ENCODE measurements around the gene ABCG8. TPM values are rescaled to one million over a fixed set of nuclear protein-coding genes. Genes with fewer than 3 reads are reported as not detected.

ABCG8 gene
- total RNA-seq, 4 donors from 2014 or later: not detected

GRCh38 chr2:43806719-43807031 lies 32.1 kb upstream of the ABCG8 start:
- H3K4me1 ChIP-seq: no peaks in the 10 kb centered on the region
- peaks cover 0 to 75% (median 0%) of the 10 kb centered on the region in 3 donors for H3K36me3 ChIP-seq
- no peak overlapping the region for H3K4me3 ChIP-seq
- H3K9me3 ChIP-seq: no peaks in the 10 kb centered on the region
- intact Hi-C loops (cut with DNase I): no loop called here
- DNase-seq: no peak
- no peaks in the 10 kb centered on the region for H3K27me3 ChIP-seq
- H3K27ac ChIP-seq: no peak overlapping the region
- TF ChIP-seq POLR2A (IDR thresholded peaks at IDR 0.05): no peak
- 80 to 81% methylated on average over 2 of the region's 2 CpGs for WGBS, 2 donors

GRCh38 chr2:43810452-43810851 lies 28.3 kb upstream of the ABCG8 start:
- Histone ChIP-seq H3K36me3 (peaks cover 0 to 67% (median 0%) of the 10 kb centered on the region in 3 donors), H3K4me3 (no peak overlapping the region), H3K27ac (no peak overlapping the region), H3K9me3 (no peaks in the 10 kb centered on the region), H3K27me3 (no peaks in the 10 kb centered on the region), H3K4me1 (no peaks in the 10 kb centered on the region)
- WGBS, 2 donors: 51 to 62% methylated on average over 2 of the region's 2 CpGs
- intact Hi-C loops (cut with DNase I): no loop called here
- DNase-seq: no peak
- TF ChIP-seq, protein P1, sequence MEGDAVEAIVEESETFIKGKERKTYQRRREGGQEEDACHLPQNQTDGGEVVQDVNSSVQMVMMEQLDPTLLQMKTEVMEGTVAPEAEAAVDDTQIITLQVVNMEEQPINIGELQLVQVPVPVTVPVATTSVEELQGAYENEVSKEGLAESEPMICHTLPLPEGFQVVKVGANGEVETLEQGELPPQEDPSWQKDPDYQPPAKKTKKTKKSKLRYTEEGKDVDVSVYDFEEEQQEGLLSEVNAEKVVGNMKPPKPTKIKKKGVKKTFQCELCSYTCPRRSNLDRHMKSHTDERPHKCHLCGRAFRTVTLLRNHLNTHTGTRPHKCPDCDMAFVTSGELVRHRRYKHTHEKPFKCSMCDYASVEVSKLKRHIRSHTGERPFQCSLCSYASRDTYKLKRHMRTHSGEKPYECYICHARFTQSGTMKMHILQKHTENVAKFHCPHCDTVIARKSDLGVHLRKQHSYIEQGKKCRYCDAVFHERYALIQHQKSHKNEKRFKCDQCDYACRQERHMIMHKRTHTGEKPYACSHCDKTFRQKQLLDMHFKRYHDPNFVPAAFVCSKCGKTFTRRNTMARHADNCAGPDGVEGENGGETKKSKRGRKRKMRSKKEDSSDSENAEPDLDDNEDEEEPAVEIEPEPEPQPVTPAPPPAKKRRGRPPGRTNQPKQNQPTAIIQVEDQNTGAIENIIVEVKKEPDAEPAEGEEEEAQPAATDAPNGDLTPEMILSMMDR (IDR thresholded peaks at IDR 0.05): no peak
- no peak for TF ChIP-seq POLR2A (IDR thresholded peaks at IDR 0.05)

DNA sequence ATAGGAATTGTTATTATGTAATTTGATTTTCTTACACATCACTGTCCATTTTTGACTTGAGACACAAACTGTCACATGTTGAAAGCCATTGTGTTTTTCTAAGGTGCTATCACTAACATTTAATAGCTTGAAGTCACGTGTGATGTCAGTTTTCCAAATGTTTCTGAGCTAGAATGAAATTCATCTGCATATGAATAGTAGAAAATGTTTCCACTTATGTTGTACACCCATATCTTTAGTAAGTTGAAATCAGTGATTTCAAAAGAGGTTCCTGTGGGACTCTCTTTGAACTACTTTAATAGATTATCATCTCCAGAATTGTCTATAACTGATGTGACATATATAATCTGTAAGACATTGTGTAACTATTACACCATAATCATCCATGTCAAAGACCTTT lies 27.9 kb upstream of the ABCG8 start:
- H3K4me3 ChIP-seq: no peak overlapping the region

GRCh38 chr2:43812006-43812405 lies 26.8 kb upstream of the ABCG8 start:
- Histone ChIP-seq H3K27ac (no peak overlapping the region), H3K27me3 (no peaks in the 10 kb centered on the region), H3K9me3 (no peaks in the 10 kb centered on the region), H3K36me3 (peaks cover 0 to 52% (median 0%) of the 10 kb centered on the region in 3 donors), H3K4me1 (no peaks in the 10 kb centered on the region), H3K4me3 (no peak overlapping the region)
- 61 to 65% methylated on average over 2 of the region's 2 CpGs for WGBS, 2 donors
- intact Hi-C loops (cut with DNase I): no loop called here
- TF ChIP-seq POLR2A (IDR thresholded peaks at IDR 0.05): no peak
- TF ChIP-seq, protein P1 (IDR thresholded peaks at IDR 0.05): no peak
- DNase-seq: no peak

More for the DNA sequence above, 27.9 kb upstream of the ABCG8 start:
- intact Hi-C loops (cut with DNase I): no loop called here
- H3K36me3 ChIP-seq: peaks cover 0 to 63% (median 0%) of the 10 kb centered on the region in 3 donors
- H3K27ac ChIP-seq: no peak overlapping the region
- 59 to 79% methylated on average over 1 of the region's 1 CpG for WGBS, 2 donors
- TF ChIP-seq POLR2A (IDR thresholded peaks at IDR 0.05): no peak
- TF ChIP-seq, protein P1 (IDR thresholded peaks at IDR 0.05): no peak
- H3K27me3 ChIP-seq: no peaks in the 10 kb centered on the region
- no peaks in the 10 kb centered on the region for H3K4me1 ChIP-seq
- H3K9me3 ChIP-seq: no peaks in the 10 kb centered on the region
- no peak for DNase-seq

GRCh38 chr2:43812947-43813346 lies 25.8 kb upstream of the ABCG8 start:
- intact Hi-C loops (cut with DNase I): no loop called here
- 59 to 78% methylated on average over 2 of the region's 2 CpGs for WGBS, 2 donors

More at GRCh38 chr2:43812947-43813346, 25.8 kb upstream of the ABCG8 start:
- Histone ChIP-seq H3K27ac (no peak overlapping the region), H3K27me3 (no peaks in the 10 kb centered on the region), H3K36me3 (peaks cover 0 to 47% (median 0%) of the 10 kb centered on the region in 3 donors), H3K9me3 (no peaks in the 10 kb centered on the region), H3K4me3 (no peak overlapping the region), H3K4me1 (no peaks in the 10 kb centered on the region)
- TF ChIP-seq POLR2A (IDR thresholded peaks at IDR 0.05): no peak
- TF ChIP-seq, protein P1 (IDR thresholded peaks at IDR 0.05): no peak
- no peak for DNase-seq
